ENCODE results near the gene GRIN2A.

Gene GRIN2A

GRCh38 chr16:9843424-9844018 is 338.7 kb downstream of the GRIN2A start:
- no peak for TF ChIP-seq CTCF (IDR thresholded peaks at IDR 0.05)
- Mint-ChIP-seq H3K9me3 (no peaks in the 10 kb centered on the region), H3K36me3 (ENCODE audit: low read depth) (no peaks in the 10 kb centered on the region), H3K27ac (no peak overlapping the region), H3K4me1 (no peaks in the 10 kb centered on the region), H3K4me3 (no peak overlapping the region), H3K27me3 (ENCODE audit: low read depth, poor library complexity) (no peaks in the 10 kb centered on the region)
- no peak for DNase-seq

- no peak for DNase-seq
- TF ChIP-seq CTCF (IDR thresholded peaks at IDR 0.05), result no peak
- Mint-ChIP-seq H3K4me1 (no peaks in the 10 kb centered on the region), H3K27ac (no peak overlapping the region), H3K4me3 (no peak overlapping the region), H3K27me3 (ENCODE audit: low read depth, poor library complexity) (no peaks in the 10 kb centered on the region), H3K36me3 (ENCODE audit: low read depth) (no peaks in the 10 kb centered on the region), H3K9me3 (no peaks in the 10 kb centered on the region)
Measured at GRCh38 chr16:9840761-9841665, 341.2 kb downstream of the GRIN2A start.

DNA sequence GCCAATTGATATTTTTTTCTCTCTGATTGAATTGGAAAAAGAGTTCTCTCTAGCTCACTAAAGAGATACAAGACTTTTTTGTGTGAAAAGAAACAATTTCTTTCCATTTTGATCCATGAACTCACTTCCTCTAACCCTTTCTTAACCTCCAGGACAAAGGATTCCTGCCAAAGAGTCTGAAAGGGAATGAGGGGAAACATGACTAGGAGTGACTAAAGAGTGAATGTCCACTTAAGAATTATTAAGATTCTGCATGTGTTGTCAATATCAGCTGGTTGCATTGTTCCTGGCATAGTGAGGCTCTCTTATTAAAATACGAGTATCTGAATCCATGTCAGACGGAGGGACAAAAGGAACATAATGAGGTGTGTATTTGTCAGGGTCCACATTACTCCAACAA is 344.7 kb downstream of the GRIN2A start:
- Mint-ChIP-seq H3K4me1 (no peaks in the 10 kb centered on the region), H3K27me3 (ENCODE audit: low read depth, poor library complexity) (no peaks in the 10 kb centered on the region), H3K9me3 (no peaks in the 10 kb centered on the region), H3K36me3 (ENCODE audit: low read depth) (no peaks in the 10 kb centered on the region), H3K27ac (no peak overlapping the region), H3K4me3 (no peak overlapping the region)
- TF ChIP-seq CTCF (IDR thresholded peaks at IDR 0.05), result no peak
- DNase-seq, result no peak

GRCh38 chr16:9836118-9836736 is 346.0 kb downstream of the GRIN2A start:
- H3K27ac Mint-ChIP-seq, result no peak overlapping the region
- no peaks in the 10 kb centered on the region for H3K4me1 Mint-ChIP-seq
- H3K27me3 Mint-ChIP-seq (ENCODE audit: low read depth, poor library complexity), result no peaks in the 10 kb centered on the region
- no peak overlapping the region for H3K4me3 Mint-ChIP-seq
- H3K36me3 Mint-ChIP-seq (ENCODE audit: low read depth), result no peaks in the 10 kb centered on the region
- no peaks in the 10 kb centered on the region for H3K9me3 Mint-ChIP-seq
- no peak for TF ChIP-seq CTCF (IDR thresholded peaks at IDR 0.05)
- peak; percentile 75 for DNase-seq

GRCh38 chr16:9827062-9827752 is 355.0 kb downstream of the GRIN2A start:
- no peak for TF ChIP-seq CTCF (IDR thresholded peaks at IDR 0.05)
- no peak overlapping the region for H3K4me3 Mint-ChIP-seq
- no peaks in the 10 kb centered on the region for H3K36me3 Mint-ChIP-seq (ENCODE audit: low read depth)
- no peak overlapping the region for H3K27ac Mint-ChIP-seq
- no peak for DNase-seq
- H3K9me3 Mint-ChIP-seq, result no peaks in the 10 kb centered on the region
- peaks cover 11% of the 10 kb centered on the region for H3K27me3 Mint-ChIP-seq (ENCODE audit: low read depth, poor library complexity)
- H3K4me1 Mint-ChIP-seq, result peaks cover 14% of the 10 kb centered on the region

Measured in nephron progenitor cell (in vitro differentiated cells).